ENCODE measurements around the gene KCTD13. TPM values are rescaled to one million over a fixed set of nuclear protein-coding genes. Genes with fewer than 3 reads are reported as not detected.

The KCTD13 gene
- total RNA-seq, 1 experiment from 2014 or later: 40.7 TPM

DNA sequence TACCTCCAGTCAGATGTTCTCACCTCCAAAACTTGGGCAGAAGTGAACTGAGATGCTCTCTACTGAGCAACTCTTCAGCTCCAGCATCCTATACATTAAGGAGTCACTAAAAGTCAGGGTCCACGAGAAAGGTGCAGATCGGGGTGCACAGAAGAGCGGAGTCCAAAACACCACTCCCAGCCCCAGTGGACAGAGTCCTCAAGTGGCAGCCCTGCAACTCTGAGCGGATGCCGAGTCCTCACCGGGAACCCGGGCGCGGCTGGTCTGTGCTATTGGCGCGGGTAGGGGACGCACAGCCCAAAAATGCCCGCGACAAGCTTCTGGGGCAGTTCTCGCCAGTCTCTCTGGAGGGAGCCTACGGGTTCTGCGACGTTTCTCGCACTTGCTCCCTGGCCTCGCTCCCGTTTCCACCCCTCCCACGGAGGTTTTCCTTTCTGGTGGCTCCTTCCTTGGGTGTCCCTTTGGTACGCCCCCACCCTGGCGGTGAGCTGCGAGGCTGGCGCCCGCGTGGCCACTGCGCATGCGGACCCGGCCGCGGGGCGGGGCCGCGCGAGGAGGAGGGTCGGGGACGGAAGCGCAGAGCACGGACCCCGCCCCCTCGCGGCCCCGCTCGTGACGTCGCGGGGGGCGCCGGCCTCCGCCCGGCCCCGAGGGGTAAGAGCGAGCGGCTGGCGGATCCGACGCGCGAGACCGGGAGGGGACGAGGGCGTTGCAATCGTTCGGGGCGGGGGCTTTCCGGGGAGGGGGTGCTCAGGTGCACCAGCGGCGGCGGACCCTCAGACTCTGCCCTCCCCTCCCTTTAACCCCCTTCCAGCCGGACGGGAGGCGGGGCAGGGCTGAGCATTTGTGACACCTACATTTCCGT, 35.7 kb upstream of the KCTD13 start, which contains the start of gene TMEM219:
Gene TMEM219, plus strand, starts transcription at position 601 of the 865 bp plus-strand sequence. CDS start 1,065 bp downstream, outside the sequence.
- ATAC-seq: peak; percentile 96
- Histone ChIP-seq H3K9me3 (ENCODE audit: control insufficient read depth in 1 of 2, insufficient read depth in 1 of 2, low read depth in 1 of 2, low read length in 2 of 2) (no peaks in the 10 kb centered on the region), H3K36me3 (ENCODE audit: control insufficient read depth in 1 of 2, insufficient read depth in 2 of 2, low read length in 2 of 2) (no peaks in the 10 kb centered on the region; a peak in 2 of 4 replicates), H3K9me2 (ENCODE audit: insufficient read depth) (no peaks in the 10 kb centered on the region), H3K4me2 (ENCODE audit: low read length) (peak within 1 kb of the TSS; percentile 82), H3K27me3 (ENCODE audit: insufficient read depth, low read length) (no peaks in the 10 kb centered on the region), H3K27ac (ENCODE audit: low read depth, low read length) (peak within 1 kb of the TSS; percentile 73), H2AFZ (ENCODE audit: low read depth, low read length, poor library complexity, severe bottlenecking) (no peak within 1 kb of the TSS), H3K9ac (ENCODE audit: low read length) (peak within 1 kb of the TSS; percentile 73), H3K4me3 (replicated peaks in 1 of 2; ENCODE audit: low read depth in 1 of 2, low read length in 2 of 2) (peak within 1 kb of the TSS; percentile 64 to 71), H4K20me1 (ENCODE audit: insufficient read depth) (no peaks in the 10 kb centered on the region), H3K4me1 (ENCODE audit: control insufficient read depth in 1 of 2, insufficient read depth in 2 of 2, low read length in 2 of 2) (peaks cover 11 to 24% of the 10 kb centered on the region in 2 experiments), H3K79me2 (ENCODE audit: insufficient read depth, low read length) (no peaks in the 10 kb centered on the region)
- TF ChIP-seq EGR1 (IDR thresholded peaks at IDR 0.05; ENCODE audit: low read depth) (peak; percentile 73; the same call in 1 of the 2 replicates), POLR2AphosphoS5 (IDR thresholded peaks at IDR 0.05; ENCODE audit: low read depth, low read length) (peak; percentile 84), EZH2phosphoT487 (IDR thresholded peaks at IDR 0.05; ENCODE audit: borderline replicate concordance) (no peak), YY1 (IDR thresholded peaks at IDR 0.05; ENCODE audit: extremely low read depth, insufficient replicate concordance, low read depth, low read length) (peak; percentile 5)
- TF ChIP-seq, protein P1, sequence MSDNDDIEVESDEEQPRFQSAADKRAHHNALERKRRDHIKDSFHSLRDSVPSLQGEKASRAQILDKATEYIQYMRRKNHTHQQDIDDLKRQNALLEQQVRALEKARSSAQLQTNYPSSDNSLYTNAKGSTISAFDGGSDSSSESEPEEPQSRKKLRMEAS (IDR thresholded peaks at IDR 0.05): peak; percentile 75
- TF ChIP-seq, protein P2, sequence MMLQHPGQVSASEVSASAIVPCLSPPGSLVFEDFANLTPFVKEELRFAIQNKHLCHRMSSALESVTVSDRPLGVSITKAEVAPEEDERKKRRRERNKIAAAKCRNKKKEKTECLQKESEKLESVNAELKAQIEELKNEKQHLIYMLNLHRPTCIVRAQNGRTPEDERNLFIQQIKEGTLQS (IDR thresholded peaks at IDR 0.05): no peak
- TF ChIP-seq, protein P3, sequence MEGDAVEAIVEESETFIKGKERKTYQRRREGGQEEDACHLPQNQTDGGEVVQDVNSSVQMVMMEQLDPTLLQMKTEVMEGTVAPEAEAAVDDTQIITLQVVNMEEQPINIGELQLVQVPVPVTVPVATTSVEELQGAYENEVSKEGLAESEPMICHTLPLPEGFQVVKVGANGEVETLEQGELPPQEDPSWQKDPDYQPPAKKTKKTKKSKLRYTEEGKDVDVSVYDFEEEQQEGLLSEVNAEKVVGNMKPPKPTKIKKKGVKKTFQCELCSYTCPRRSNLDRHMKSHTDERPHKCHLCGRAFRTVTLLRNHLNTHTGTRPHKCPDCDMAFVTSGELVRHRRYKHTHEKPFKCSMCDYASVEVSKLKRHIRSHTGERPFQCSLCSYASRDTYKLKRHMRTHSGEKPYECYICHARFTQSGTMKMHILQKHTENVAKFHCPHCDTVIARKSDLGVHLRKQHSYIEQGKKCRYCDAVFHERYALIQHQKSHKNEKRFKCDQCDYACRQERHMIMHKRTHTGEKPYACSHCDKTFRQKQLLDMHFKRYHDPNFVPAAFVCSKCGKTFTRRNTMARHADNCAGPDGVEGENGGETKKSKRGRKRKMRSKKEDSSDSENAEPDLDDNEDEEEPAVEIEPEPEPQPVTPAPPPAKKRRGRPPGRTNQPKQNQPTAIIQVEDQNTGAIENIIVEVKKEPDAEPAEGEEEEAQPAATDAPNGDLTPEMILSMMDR (IDR thresholded peaks at IDR 0.05 in 2 of 3, conservative IDR thresholded peaks at IDR 0.05 in 1 of 3; ENCODE audit: borderline replicate concordance in 1 of 3, insufficient read depth in 1 of 3, low read depth in 2 of 3, low read length in 2 of 3): peak in 2 of 3 experiments; percentile 27 to 35; a peak in 3 of 6 replicates
- intact Hi-C loops (cut with micrococcal nuclease): no loop called here
- POLR2A ChIA-PET: interaction anchor here (0.8 to 4.2 kb wide), 6 partner anchors 12 to 146 kb away, joined by 3 to 18 read pairs (median 4); partner anchors contain the start of genes HIRIP3, PAGR1, SEZ6L2 and TAOK2
- DNase-seq (ENCODE audit: low read depth, low spot score): peak; percentile 56
- CTCF ChIA-PET: interaction anchor here (1.1 to 1.5 kb wide), 3 partner anchors 11 to 154 kb away, joined by 3 to 7 read pairs (median 5); partner anchors contain the start of gene TAOK2
- RAD21 ChIA-PET (ENCODE audit: low non-redundant PET in 1 of 2, low total read pairs in 2 of 2, uncharacterized antibody in 2 of 2, unreplicated experiment in 2 of 2): interaction anchor here in 1 of 2 experiments (0.9 to 1.0 kb wide), 2 partner anchors 12 to 62 kb away, joined by 3 to 4 read pairs; partner anchors contain the start of genes SEZ6L2 and TAOK2
- TSS peak; percentile 95 for BruUV-seq (replicated peaks)

Measured in HCT116 (cell line).